Smooth muscle cell (in vitro differentiated cells): Measurements from ENCODE around the gene NFE2. TPM values are rescaled to one million over a fixed set of nuclear protein-coding genes. Genes with fewer than 3 reads are reported as not detected.

Source experiments
- DNase-seq: peaks from one replicate; lab custom pipeline; 2025; ENCODE audit not compliant: unreplicated experiment; lab: John Stamatoyannopoulos, UW
- H2AFZ ChIP-seq: fragments of 200-600 bp; sonication (generic); 2 replicates; pipeline ENCODE4 v1.6.0; 2016; ENCODE audit warnings: antibody characterized with exemption, low read depth, mild to moderate bottlenecking
- H3F3A ChIP-seq: fragments of 200-600 bp; sonication (generic); 2 replicates; pipeline ENCODE4 v1.6.0; 2017; ENCODE audit warnings: antibody characterized with exemption, low read depth
- H3K27ac ChIP-seq: fragments of 200-600 bp; sonication (generic); 2 replicates; pipeline ENCODE4 v1.5.1; 2016; ENCODE audit warnings: low read depth, mild to moderate bottlenecking
- H3K27me3 ChIP-seq: fragments of 200-600 bp; sonication (generic); 2 replicates; pipeline ENCODE4 v1.6.1; 2016; ENCODE audit warnings: low read depth, mild to moderate bottlenecking
- H3K36me3 ChIP-seq: fragments of 200-600 bp; sonication (generic); 2 replicates; pipeline ENCODE4 v1.5.1; 2016; ENCODE audit warnings: low read depth
- H3K4me1 ChIP-seq: fragments of 200-600 bp; sonication (generic); 2 replicates; pipeline ENCODE4 v1.5.1; 2016; ENCODE audit warnings: low read depth
- H3K4me2 ChIP-seq: fragments of 200-600 bp; sonication (generic); 2 replicates; pipeline ENCODE4 v1.6.0; 2016; ENCODE audit warnings: mild to moderate bottlenecking
- H3K4me3 ChIP-seq: fragments of 200-600 bp; sonication (generic); 2 replicates; pipeline ENCODE4 v1.5.1; 2016; ENCODE audit warnings: mild to moderate bottlenecking
- H3K79me2 ChIP-seq: fragments of 200-600 bp; sonication (generic); 2 replicates; pipeline ENCODE4 v1.6.0; 2016; ENCODE audit warnings: low read depth, mild to moderate bottlenecking
- H3K9ac ChIP-seq: fragments of 200-600 bp; sonication (generic); 2 replicates; pipeline ENCODE4 v1.6.0; 2016; ENCODE audit warnings: low read depth
- H3K9me3 ChIP-seq: fragments of 200-600 bp; sonication (generic); replicated peaks from 2 replicates; pipeline ENCODE4 v1.5.1; 2016; ENCODE audit warnings: low read depth
- H4K20me1 ChIP-seq: fragments of 200-600 bp; sonication (generic); 2 replicates; pipeline ENCODE4 v1.6.0; 2016; ENCODE audit warnings: low read depth
- WGBS: methylation state at CpG from one replicate; pipeline ENCODE4 v1.1.7; 2016; ENCODE audit warnings: low lambda C conversion rate; 5-methylcytosine and 5-hydroxymethylcytosine counted together
- polyA plus RNA-seq: library from polyadenylated mRNA; unstranded; fragments of >200 nt; fragmentation: Nextera tagmentation; extraction: Ambion mirVana; gene quantifications from 2 replicates; pipeline ENCODE4 v1.2.1, GENCODE V29; 2016
- total RNA-seq: library from RNA; depleted of rRNA; stranded (reverse); fragments of >200 nt; gene quantifications from 2 replicates; pipeline ENCODE4 v1.2.3, GENCODE V29; 2014
- TF ChIP-seq, protein P1 (sequence below): fragments of 200-600 bp; sonication (generic); IDR thresholded peaks from 2 replicates; pipeline ENCODE4 v1.5.1; 2017; ENCODE audit warnings: borderline replicate concordance, mild to moderate bottlenecking, antibody characterized with exemption; ENCODE audit not compliant: insufficient read depth, poor library complexity, severe bottlenecking

NFE2 gene
- total and polyA plus RNA-seq, 2 experiments from 2014 or later, result 0.13 to 0.24 TPM

DNA sequence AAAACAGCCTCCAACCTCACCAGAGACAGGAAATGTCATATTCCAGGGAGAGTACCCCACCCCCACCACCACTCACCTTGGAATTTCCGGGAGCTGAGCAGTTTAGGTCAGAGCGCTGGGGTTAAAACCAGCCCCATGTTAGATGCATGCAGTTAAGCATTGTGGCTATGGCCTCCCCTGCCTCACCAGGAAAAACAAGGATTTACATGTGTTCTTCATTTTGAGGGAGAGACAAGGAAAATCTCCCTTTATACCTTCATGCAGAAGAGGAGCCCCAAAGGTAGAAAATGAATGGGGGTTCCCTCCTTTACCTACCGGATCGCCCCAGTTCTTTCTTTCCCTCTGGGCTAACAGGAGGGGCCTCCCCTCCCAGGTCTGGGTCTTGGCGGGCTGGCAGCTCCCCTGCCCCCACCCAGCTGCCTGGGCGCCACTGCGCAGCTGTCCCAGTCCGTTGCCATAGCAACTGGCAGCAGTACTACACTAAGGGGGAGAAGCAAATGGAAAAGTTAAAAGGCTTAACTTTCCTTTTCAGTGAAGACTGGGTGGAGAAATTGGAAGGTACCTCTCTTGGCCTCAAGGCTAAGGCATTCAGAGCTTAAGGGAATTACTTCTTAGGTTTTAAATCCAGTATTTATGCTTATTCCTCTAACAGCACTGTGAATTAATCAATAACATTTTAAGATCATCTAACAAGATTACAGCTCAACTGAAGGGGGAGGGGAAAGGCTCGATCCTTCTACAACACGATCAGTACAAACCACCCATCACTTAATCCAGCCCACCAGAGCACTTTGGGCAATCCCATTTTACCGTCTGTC lies 41.4 kb downstream of the NFE2 start:
- no peaks in the 10 kb centered on the region for H4K20me1 ChIP-seq
- peaks cover 57% of the 10 kb centered on the region for H3K4me1 ChIP-seq
- no peaks in the 10 kb centered on the region for H3K9me3 ChIP-seq
- TF ChIP-seq, protein P1, sequence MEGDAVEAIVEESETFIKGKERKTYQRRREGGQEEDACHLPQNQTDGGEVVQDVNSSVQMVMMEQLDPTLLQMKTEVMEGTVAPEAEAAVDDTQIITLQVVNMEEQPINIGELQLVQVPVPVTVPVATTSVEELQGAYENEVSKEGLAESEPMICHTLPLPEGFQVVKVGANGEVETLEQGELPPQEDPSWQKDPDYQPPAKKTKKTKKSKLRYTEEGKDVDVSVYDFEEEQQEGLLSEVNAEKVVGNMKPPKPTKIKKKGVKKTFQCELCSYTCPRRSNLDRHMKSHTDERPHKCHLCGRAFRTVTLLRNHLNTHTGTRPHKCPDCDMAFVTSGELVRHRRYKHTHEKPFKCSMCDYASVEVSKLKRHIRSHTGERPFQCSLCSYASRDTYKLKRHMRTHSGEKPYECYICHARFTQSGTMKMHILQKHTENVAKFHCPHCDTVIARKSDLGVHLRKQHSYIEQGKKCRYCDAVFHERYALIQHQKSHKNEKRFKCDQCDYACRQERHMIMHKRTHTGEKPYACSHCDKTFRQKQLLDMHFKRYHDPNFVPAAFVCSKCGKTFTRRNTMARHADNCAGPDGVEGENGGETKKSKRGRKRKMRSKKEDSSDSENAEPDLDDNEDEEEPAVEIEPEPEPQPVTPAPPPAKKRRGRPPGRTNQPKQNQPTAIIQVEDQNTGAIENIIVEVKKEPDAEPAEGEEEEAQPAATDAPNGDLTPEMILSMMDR, result no peak
- H3K79me2 ChIP-seq, result peaks cover 55% of the 10 kb centered on the region
- H2AFZ ChIP-seq, result peak overlapping the region; percentile 53
- peaks cover 29% of the 10 kb centered on the region for H3F3A ChIP-seq
- WGBS, result 1% methylated on average over 11 of the region's 11 CpGs
- peak overlapping the region; percentile 95 for H3K27ac ChIP-seq
- peak overlapping the region; percentile 92 for H3K9ac ChIP-seq
- DNase-seq, result peak; percentile 25
- H3K4me2 ChIP-seq, result peak overlapping the region; percentile 87
- H3K27me3 ChIP-seq, result no peaks in the 10 kb centered on the region
- H3K36me3 ChIP-seq, result peaks cover 9% of the 10 kb centered on the region
- peak overlapping the region; percentile 50 for H3K4me3 ChIP-seq

DNA sequence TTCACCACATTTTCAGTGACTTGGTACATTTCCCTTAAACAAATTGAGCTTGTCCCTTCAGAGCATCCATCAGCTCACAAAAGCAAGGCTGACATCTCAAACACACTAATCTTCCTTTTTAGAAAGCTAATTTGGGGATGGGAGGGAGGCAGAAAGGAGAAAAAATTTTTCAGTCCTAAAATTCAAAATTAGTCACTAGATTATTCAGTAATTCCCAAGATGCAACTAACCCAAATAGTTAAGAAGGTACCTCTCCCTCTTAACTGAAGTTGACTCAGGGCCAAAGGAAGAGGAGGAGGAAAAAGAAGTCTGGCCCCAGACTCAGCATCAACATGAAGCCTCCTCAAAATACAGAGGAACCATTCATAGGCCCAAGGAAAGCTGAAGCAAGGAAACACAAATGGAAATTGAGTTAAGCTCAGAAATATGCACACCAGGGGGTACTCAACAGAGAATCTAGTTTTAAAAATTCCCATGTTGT lies 42.6 kb downstream of the NFE2 start:
- peak overlapping the region; percentile 50 for H3K4me3 ChIP-seq
- no peaks in the 10 kb centered on the region for H3K27me3 ChIP-seq
- peaks cover 29% of the 10 kb centered on the region for H3F3A ChIP-seq
- H4K20me1 ChIP-seq, result no peaks in the 10 kb centered on the region
- no peak for DNase-seq
- peak overlapping the region; percentile 92 for H3K9ac ChIP-seq
- H3K9me3 ChIP-seq, result no peaks in the 10 kb centered on the region
- H3K4me1 ChIP-seq, result peaks cover 56% of the 10 kb centered on the region
- H2AFZ ChIP-seq, result no peak overlapping the region
- TF ChIP-seq, protein P1, result no peak
- H3K36me3 ChIP-seq, result peaks cover 9% of the 10 kb centered on the region
- H3K27ac ChIP-seq, result peak overlapping the region; percentile 95
- H3K4me2 ChIP-seq, result peak overlapping the region; percentile 87
- H3K79me2 ChIP-seq, result peaks cover 54% of the 10 kb centered on the region

DNA sequence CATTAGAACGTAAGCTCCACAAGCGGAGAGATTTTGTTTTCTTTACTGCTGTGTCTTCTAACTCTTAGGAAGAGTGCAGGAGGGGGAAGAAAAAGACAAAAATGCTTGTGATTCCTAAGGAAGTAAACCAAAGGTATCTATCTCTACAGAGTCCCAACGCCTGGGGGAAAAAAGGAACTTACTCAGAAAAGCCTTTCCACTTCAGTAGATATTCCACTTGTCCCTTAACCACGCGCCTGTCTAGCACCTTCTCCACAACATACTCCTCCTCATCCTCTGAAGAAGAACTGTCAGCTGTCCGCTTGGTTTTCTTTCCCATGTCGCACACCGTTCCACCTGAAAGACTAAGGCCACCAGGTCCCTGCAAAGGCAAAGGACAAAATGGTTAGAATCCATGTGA lies 43.5 kb downstream of the NFE2 start:
- peak overlapping the region; percentile 95 for H3K27ac ChIP-seq

More for the DNA sequence above, 43.5 kb downstream of the NFE2 start:
- peaks cover 9% of the 10 kb centered on the region for H3K36me3 ChIP-seq
- peaks cover 47% of the 10 kb centered on the region for H3K4me1 ChIP-seq
- H3K9ac ChIP-seq, result no peak overlapping the region
- DNase-seq, result no peak
- no peak overlapping the region for H2AFZ ChIP-seq
- no peak overlapping the region for H3K4me2 ChIP-seq
- no peak overlapping the region for H3K4me3 ChIP-seq
- peaks cover 48% of the 10 kb centered on the region for H3K79me2 ChIP-seq
- no peaks in the 10 kb centered on the region for H4K20me1 ChIP-seq
- H3K27me3 ChIP-seq, result no peaks in the 10 kb centered on the region
- peaks cover 29% of the 10 kb centered on the region for H3F3A ChIP-seq
- TF ChIP-seq, protein P1, result no peak
- 78% methylated on average over 8 of the region's 8 CpGs for WGBS
- no peaks in the 10 kb centered on the region for H3K9me3 ChIP-seq
